ENCODE data around the gene TAP1.
A peak's percentile ranks its signal among the peaks of the same experiment; 100 is the strongest.

The TAP1 gene

GRCh38 chr6:32860674-32861073 lies 7.2 kb upstream of the TAP1 start:
- DNase-seq = no peak

DNA sequence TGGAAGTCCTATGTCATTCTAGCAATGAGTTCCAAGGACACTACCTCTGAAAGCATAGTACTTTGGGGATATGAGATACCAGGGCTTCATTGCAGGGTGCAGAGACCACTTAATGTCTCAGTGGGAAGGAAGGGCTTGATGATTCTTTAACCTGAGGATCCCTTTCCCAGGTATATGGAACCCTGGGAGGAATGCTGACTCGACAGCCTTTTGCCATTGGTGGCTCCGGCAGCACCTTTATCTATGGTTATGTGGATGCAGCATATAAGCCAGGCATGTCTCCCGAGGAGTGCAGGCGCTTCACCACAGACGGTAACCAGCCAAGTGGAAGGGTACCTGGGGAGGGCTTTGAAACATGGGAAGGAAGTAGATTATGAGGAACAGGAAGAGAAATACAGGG lies 4.7 kb upstream of the TAP1 start:
- no peak for DNase-seq

GRCh38 chr6:32857156-32857891 lies 3.8 kb upstream of the TAP1 start:
- no peak for DNase-seq

- DNase-seq = no peak
Observed at GRCh38 chr6:32855467-32856174, 2.1 kb upstream of the TAP1 start.

- DNase-seq = no peak
Observed at GRCh38 chr6:32854376-32855178, 1.1 kb upstream of the TAP1 start.

GRCh38 chr6:32852844-32853540 lies 512 bp downstream of the TAP1 start:
- DNase-seq = no peak

DNA sequence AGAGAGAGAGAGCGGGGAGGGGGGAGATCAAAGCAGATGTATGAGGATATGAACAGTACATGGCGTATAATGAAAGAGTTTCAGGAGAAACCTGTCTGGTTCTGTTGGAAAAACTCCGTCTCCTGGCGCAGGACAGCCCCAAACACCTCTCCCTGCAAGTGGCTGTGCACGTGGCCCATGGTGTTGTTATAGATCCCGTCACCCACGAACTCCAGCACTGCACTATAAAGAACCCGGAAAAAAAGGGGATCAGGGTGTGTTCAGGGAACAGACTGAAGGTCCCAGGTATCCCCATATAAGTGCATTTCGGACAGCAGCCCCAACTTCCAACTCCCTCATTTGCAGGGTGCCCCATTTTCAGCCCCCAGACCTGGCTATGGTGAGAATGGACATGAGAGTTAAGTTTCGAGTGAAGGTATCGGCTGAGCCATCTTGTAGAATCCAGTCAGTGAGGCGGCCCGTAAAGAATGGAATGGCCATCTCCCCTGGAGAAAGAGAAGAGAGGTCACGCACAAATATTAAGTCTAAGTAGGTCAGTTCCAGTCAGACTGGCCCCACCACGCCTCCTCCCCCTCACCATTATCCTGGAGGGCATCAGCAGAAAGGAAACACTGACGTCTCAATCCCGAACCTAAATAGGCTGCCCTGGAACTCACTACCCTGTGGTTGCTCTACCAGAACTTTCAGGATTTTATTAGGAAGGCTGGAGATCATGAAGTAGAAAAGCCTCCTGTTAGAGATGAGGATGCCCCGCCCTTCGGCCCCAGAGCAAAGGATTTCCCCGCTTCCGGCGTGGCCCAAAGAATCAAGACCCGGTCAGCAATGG lies 1.3 kb downstream of the TAP1 start:
- no peak for DNase-seq

GRCh38 chr6:32851025-32851424 lies 2.5 kb downstream of the TAP1 start:
- no peak for DNase-seq

DNA sequence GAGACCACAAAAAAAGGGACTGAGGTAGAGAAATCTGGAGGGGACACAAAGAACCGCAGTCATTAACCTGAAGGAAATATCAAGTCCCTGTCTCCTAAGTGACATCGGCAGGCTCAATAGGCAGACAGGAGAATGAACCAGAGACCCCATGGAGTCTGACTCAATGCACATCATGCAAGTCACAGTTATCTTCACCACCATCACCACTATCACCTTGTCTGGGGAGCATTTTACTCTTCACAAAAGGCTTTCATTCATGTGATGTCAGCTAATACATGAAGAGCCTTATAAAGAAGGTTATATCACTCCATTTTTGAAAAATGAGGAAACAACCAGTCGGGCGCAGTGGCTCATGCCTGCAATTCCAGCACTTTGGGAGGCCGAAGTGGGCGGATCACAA lies 4.4 kb downstream of the TAP1 start:
- DNase-seq = no peak

DNA sequence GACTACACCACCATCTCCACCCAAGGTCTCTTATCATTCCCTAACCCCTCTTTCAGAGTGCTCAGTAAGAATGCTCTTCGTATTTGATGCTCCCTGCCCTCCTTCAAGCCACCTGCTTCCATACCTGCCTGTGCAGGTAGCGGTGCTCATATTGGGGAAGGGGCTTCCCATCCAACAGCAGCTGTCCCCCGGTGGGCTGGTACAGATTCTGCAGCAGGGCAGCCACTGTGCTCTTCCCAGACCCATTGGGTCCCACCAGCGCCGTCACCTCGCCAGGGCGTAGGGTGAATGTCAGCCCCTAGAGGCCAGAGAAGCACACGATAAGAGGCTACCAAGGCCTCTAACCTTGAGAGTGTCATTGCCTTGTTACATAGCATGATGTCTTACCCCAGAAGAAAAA lies 5.7 kb downstream of the TAP1 start:
- no peak for DNase-seq

DNA sequence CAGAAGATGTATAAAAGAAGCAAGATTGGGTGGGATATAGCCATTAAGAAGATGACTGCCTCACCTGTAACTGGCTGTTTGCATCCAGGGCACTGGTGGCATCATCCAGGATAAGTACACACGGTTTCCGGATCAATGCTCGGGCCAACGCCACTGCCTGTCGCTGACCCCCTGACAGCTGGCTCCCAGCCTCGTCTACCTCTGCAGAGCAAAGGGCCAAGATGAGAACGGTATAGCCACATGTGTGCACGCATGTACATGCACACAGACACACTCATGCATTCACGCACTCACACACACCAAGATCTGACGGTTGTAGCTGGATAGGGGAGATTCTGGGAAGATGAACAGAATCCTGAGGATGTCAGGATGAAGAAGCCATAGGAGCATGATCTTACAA lies 6.5 kb downstream of the TAP1 start:
- no peak for DNase-seq

- no peak for DNase-seq
Observed at GRCh38 chr6:32845384-32845884, 8.1 kb downstream of the TAP1 start.

- DNase-seq = no peak
Observed at GRCh38 chr6:32844839-32845383, 8.6 kb downstream of the TAP1 start.

- DNase-seq = peak; percentile 92
Observed at GRCh38 chr6:32843979-32844838, 9.3 kb downstream of the TAP1 start, which contains the start of gene PSMB8. Gene PSMB8 (minus strand): TSS chr6:32844047. CDS start chr6:32843996, 51 bp downstream.

DNA sequence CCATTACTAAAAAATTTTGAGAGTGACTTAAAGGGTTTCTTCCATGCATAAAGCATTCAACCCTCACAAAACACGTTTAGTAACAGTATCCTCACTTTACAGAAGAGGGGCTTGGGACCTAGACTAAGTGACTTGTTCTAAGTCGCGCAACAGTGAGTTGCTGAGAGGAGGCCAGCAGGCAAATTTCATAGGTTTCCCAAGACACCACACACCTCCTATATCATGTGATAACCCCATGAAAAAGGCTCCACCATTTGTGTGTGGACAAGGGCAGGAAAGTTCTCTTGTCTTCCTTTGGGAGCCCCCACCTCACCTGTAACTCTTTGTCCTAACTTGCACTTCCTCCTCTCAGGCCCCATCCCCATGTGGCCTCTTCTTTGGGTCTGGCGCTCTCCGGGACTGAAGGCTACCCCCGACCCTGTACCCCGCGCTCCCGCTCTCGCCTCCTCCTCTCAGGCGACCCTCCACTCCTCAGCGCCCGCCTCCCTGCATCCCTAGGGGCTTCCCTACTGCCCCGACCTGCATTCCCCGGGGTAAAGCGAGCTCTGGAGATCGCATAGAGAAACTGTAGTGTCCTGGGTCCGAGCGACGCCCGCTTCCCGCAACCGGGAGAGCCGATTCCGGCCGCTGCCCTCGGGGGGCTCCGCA lies 10.0 kb downstream of the TAP1 start:
- no peak for DNase-seq

DNA sequence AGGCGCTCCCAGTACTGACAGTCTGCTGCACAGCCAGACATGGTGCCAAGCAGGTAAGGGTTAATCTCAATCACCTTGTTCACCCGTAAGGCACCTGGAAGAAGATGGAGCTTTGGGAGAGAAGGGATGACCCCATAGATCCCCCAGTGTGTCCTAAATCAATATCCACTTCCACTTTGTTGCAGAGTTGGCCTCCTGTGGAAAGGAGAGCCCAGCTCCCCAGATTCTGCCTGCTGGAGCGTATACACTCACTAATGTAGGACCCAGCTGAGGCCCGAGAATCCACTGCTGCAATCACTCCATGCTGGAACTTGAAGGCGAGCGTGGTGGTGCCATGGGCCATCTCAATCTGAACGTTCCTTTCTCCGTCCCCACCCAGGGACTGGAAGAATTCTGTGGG lies 10.8 kb downstream of the TAP1 start:
- DNase-seq = no peak

DNA sequence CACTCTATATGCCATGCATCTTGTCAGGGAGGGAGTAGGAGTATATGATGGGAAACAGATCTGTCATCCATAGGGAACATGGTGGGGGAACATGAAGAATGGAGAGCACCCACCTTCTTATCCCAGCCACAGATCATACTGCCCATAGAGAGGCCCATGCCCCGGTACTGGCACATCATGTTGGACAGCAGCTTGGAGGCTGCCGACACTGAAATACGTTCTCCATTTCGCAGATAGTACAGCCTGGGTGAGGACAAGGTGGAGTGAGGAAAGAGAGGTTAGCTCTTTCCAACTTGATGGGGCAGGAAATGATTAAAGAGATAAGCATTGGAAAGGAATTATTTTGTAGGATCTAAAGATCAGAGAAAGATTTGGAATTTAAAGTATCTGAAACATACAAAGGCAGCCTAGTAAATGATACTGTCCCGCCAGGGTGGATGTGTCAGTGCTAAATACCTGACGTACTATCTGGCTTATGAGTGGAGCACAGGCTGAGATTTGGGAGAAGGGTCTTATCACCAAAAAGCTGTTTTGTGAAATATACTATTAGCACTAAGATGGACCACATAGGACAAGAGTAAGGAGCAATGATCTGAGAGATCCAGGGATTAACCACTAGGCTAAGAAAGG lies 11.4 kb downstream of the TAP1 start:
- DNase-seq = no peak

GRCh38 chr6:32840604-32841246 lies 12.8 kb downstream of the TAP1 start:
- no peak for DNase-seq

DNA sequence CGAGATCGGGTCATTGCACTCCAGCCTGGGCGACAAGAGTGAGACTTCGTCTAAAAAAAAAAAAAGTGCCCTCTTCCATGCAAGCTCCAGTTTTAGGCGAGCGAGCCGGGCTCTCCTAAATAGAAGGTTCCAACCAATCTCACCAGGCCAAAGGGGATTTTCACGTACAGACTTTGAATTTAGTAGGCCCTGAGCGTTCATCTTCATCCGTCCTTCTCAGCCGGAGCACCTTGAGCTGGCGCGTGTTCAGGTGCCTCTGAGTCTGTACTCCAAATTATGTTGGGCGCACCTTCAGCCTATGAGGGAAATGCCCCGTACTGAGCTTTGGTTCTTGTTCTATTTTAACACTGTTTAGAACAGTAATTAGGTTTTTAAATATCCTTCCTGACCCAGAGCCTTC lies 14.1 kb downstream of the TAP1 start:
- no peak for DNase-seq
